ENCODE results near the gene DNAJC12.
"Not testable (repeated sequence)": the region's sequence is repeated elsewhere in the genome, so short reads cannot be mapped to it uniquely, and the experiment has no call there.

Gene DNAJC12

DNA sequence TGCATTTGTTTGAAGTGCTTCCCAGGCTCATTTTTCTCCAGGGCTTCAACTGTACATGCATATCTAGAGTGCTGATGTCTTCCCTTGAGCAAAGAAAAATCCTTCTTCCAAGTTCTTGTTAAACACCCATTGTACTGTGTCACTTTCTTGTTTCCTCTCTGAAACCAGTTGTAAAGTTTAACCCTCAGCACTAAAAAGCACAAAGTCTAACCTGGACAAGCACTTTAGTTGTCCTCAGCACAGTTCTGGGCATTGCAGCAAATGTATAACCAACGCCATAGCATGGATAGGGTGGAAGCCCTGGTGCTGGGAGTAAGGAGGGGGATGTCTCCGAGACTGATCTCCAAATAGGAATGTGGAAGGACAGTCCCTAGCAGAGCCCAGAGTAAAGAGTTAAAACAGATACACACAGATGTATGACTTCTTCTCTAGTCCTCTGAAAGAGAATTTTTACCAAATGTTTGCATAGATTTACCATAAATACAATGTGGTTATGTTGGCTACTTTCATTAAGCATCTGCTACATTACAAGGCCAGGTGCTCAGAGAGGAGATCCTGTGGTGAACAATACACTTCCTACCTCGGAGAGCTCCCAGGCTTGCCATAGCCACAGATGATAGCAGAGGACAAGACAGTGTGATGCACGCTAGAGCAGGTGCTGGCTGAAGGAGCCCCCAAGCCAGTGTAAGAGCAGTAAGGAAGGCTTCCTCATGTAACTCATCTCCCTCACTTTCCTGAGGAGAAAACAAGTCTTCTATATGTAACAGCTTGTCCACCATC lies 57.0 kb downstream of the DNAJC12 start:
- ChIA-PET CTCF (interaction anchor here (0.6 to 6.9 kb wide), 20 partner anchors 8 to 542 kb away, joined by 3 to 208 read pairs (median 7); partner anchors contain the start of gene CTNNA3), POLR2A (interaction anchor here (0.5 kb wide), 1 partner anchor 747 kb away, joined by 3 read pairs; no protein-coding TSS in a partner anchor)
- TF ChIP-seq, protein P1, sequence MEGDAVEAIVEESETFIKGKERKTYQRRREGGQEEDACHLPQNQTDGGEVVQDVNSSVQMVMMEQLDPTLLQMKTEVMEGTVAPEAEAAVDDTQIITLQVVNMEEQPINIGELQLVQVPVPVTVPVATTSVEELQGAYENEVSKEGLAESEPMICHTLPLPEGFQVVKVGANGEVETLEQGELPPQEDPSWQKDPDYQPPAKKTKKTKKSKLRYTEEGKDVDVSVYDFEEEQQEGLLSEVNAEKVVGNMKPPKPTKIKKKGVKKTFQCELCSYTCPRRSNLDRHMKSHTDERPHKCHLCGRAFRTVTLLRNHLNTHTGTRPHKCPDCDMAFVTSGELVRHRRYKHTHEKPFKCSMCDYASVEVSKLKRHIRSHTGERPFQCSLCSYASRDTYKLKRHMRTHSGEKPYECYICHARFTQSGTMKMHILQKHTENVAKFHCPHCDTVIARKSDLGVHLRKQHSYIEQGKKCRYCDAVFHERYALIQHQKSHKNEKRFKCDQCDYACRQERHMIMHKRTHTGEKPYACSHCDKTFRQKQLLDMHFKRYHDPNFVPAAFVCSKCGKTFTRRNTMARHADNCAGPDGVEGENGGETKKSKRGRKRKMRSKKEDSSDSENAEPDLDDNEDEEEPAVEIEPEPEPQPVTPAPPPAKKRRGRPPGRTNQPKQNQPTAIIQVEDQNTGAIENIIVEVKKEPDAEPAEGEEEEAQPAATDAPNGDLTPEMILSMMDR (IDR thresholded peaks at IDR 0.05; ENCODE audit: control extremely low read depth, extremely low read depth, low read depth, missing control alignments): no peak
- DNase-seq (ENCODE audit: extremely low spot score): no peak

DNA sequence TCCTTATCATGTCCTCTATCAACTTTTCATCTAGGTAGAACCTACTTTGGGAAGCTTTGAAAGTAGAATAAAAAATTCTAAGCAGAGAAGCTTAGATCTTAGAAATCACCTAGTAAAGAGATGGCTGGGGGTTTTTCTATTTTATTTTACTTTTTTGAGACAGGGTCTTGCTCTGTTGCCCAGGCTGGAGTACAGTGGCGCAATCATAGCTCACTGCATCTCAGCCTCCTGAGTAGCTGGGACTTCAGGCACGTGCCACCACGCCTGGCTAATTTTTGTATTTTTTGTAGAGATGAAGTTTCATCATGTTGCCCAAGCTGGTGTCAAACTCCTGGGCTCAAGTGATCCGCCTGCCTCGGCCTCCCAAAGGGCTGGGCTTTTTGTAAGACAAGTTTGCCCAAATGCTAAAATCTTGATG lies 57.8 kb downstream of the DNAJC12 start:
- CTCF ChIA-PET: interaction anchor here (0.7 to 6.9 kb wide), 33 partner anchors 9 to 542 kb away, joined by 3 to 208 read pairs (median 6); partner anchors contain the start of gene CTNNA3
- DNase-seq (ENCODE audit: extremely low spot score); POLR2A ChIA-PET: not testable (repeated sequence)

DNA sequence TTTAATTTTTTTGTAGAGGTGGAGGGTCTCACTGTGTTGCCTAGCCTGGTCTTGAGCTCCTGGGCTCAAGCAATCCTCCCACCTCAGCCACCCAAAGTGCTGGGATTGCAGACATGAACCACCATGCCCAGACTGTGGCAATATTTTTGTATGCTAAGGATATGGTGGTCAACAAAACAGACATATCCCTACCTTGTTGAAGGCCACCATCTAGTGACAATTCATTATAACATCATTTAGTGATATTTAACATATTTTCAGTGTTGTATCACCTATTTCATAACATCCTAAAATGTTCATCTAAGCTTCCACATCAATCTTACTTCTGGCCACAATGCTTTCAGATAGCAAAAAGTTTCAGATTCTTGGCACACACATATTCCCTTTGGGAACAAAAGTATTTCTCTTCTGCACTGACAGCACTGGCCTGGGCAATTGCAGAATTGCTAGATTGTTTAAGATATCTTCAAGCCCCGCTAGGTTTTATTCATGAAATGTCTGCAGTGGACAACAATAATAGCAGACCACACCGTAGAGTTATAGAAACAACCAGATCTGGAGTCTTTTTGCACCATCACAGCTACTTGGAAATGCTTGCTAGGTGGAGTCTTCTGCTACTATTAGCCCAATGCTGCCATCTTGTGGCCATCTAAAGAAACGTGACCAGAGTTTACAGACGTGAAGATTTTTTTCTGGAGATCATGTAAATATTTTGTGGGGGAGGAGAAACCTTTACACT lies 58.4 kb downstream of the DNAJC12 start:
- POLR2A ChIA-PET: no interaction called here
- TF ChIP-seq, protein P1 (IDR thresholded peaks at IDR 0.05; ENCODE audit: control extremely low read depth, extremely low read depth, low read depth, missing control alignments): peak; percentile 64
- CTCF ChIA-PET: interaction anchor here (0.6 to 6.9 kb wide), 41 partner anchors 10 to 1044 kb away, joined by 3 to 208 read pairs (median 4); partner anchors contain the start of gene CTNNA3
- peak; percentile 54 for DNase-seq (ENCODE audit: extremely low spot score)

GRCh38 chr10:67776371-67776770 lies 61.6 kb downstream of the DNAJC12 start:
- DNase-seq (ENCODE audit: extremely low spot score): no peak
- POLR2A ChIA-PET: no interaction called here
- CTCF ChIA-PET: interaction anchor here (0.9 to 6.9 kb wide), 6 partner anchors 9 to 111 kb away, joined by 3 to 109 read pairs (median 36); no protein-coding TSS in a partner anchor
- TF ChIP-seq, protein P1 (IDR thresholded peaks at IDR 0.05; ENCODE audit: control extremely low read depth, extremely low read depth, low read depth, missing control alignments): no peak

GRCh38 chr10:67775279-67775678 lies 62.7 kb downstream of the DNAJC12 start:
- DNase-seq (ENCODE audit: extremely low spot score): no peak
- POLR2A ChIA-PET: no interaction called here
- TF ChIP-seq, protein P1 (IDR thresholded peaks at IDR 0.05; ENCODE audit: control extremely low read depth, extremely low read depth, low read depth, missing control alignments): no peak
- CTCF ChIA-PET: interaction anchor here (1.8 to 2.7 kb wide), 2 partner anchors 78 to 80 kb away, joined by 3 to 10 read pairs; no protein-coding TSS in a partner anchor

GRCh38 chr10:67772894-67773511 lies 65.0 kb downstream of the DNAJC12 start:
- ChIA-PET POLR2A (interaction anchor here (0.6 kb wide), 2 partner anchors 9 to 619 kb away, joined by 5 to 9 read pairs; no protein-coding TSS in a partner anchor), CTCF (interaction anchor here (0.6 to 2.3 kb wide), 8 partner anchors 9 to 1516 kb away, joined by 3 to 17 read pairs (median 3); no protein-coding TSS in a partner anchor)
- peak; percentile 71 for DNase-seq (ENCODE audit: extremely low spot score)

More at GRCh38 chr10:67772894-67773511, 65.0 kb downstream of the DNAJC12 start:
- TF ChIP-seq, protein P1 (IDR thresholded peaks at IDR 0.05; ENCODE audit: control extremely low read depth, extremely low read depth, low read depth, missing control alignments): no peak
